A673 (cell line): ENCODE data around the gene P2RX2. TPM values are rescaled to one million over a fixed set of nuclear protein-coding genes. Genes with fewer than 3 reads are reported as not detected.

ENCODE experiments used
- BruUV-seq: library from RNA; stranded (reverse); fragments of 400-500 nt; replicated peaks from 2 replicates; lab custom pipeline; 2021; lab: Mats Ljungman, UMichigan
- CTCF ChIA-PET: fragments of 300-600 bp; sonication (Branson Sonifier 250); formaldehyde crosslinking; loops from one replicate; lab custom pipeline; 2022; ENCODE audit warnings: antibody characterized with exemption; lab: Charles Lee
- POLR2A ChIA-PET: fragments of 300-600 bp; sonication (Branson Sonifier 250); formaldehyde crosslinking; loops from one replicate; lab custom pipeline; 2022; ENCODE audit warnings: antibody characterized with exemption; ENCODE audit not compliant: low non-redundant PET; lab: Charles Lee
- DNase-seq: peaks from one replicate; pipeline ENCODE4 v3.0.0-alpha.2; 2015; ENCODE audit warnings: low spot score
- H3K27ac ChIP-seq: fragments of 200-600 bp; sonication (generic); 2 replicates; pipeline ENCODE4 v1.5.1; 2016; ENCODE audit warnings: mixed run types, low read depth, mild to moderate bottlenecking, mixed read lengths, antibody characterized with exemption, low read length; ENCODE audit not compliant: poor library complexity, severe bottlenecking
- H3K27me3 ChIP-seq: fragments of 200-600 bp; sonication (generic); replicated peaks from 2 replicates; pipeline ENCODE4 v1.6.1; 2017; ENCODE audit warnings: mixed run types, low read depth, mild to moderate bottlenecking, mixed read lengths, antibody characterized with exemption, low read length; ENCODE audit not compliant: insufficient read depth, poor library complexity
- H3K36me3 ChIP-seq: fragments of 200-600 bp; sonication (generic); 2 replicates; pipeline ENCODE4 v1.6.1; 2016; ENCODE audit warnings: mixed run types, mild to moderate bottlenecking, mixed read lengths, antibody characterized with exemption, low read length; ENCODE audit not compliant: insufficient read depth, poor library complexity, severe bottlenecking
- H3K4me1 ChIP-seq: fragments of 200-600 bp; sonication (generic); 2 replicates; pipeline ENCODE4 v1.6.1; 2017; ENCODE audit warnings: mixed run types, mild to moderate bottlenecking, mixed read lengths, antibody characterized with exemption, low read length; ENCODE audit not compliant: insufficient read depth, poor library complexity, severe bottlenecking
- H3K4me3 ChIP-seq: fragments of 200-600 bp; sonication (generic); 2 replicates; pipeline ENCODE4 v1.5.1; 2016; ENCODE audit warnings: low read depth, mixed run types, mild to moderate bottlenecking, mixed read lengths, low read length; ENCODE audit not compliant: poor library complexity, severe bottlenecking
- H3K9me3 ChIP-seq: fragments of 200-600 bp; sonication (generic); 2 replicates; pipeline ENCODE4 v1.6.1; 2016; ENCODE audit warnings: mixed run types, low read depth, mild to moderate bottlenecking, mixed read lengths, antibody characterized with exemption, low read length; ENCODE audit not compliant: poor library complexity, severe bottlenecking
- EZH2 ChIP-seq: fragments of 200-600 bp; sonication (generic); IDR thresholded peaks from 2 replicates; pipeline ENCODE4 v1.6.1; 2017; ENCODE audit warnings: borderline replicate concordance, low read depth, mild to moderate bottlenecking, mixed read lengths, antibody characterized with exemption, low read length; ENCODE audit not compliant: poor library complexity, severe bottlenecking
- intact Hi-C: fragments of 100-400 bp; cut with micrococcal nuclease; formaldehyde crosslinking; loops from one replicate; pipeline ENCODE4 v1.10.0; 2022; ENCODE audit not compliant: unreplicated experiment
- total RNA-seq: library from RNA; stranded (reverse); gene quantifications from 2 replicates; pipeline ENCODE4 v1.2.3, GENCODE V29; 2021
- TF ChIP-seq, protein P1 (sequence below): fragments of 300-800, 200-600 bp; sonication (generic); conservative IDR thresholded peaks from 2 replicates; pipeline ENCODE4 v1.5.1; 2017; ENCODE audit warnings: low read depth, mild to moderate bottlenecking, antibody characterized with exemption, low read length, moderate library complexity, mixed read lengths

P2RX2 gene
- total RNA-seq, 1 experiment from 2014 or later = not detected

DNA sequence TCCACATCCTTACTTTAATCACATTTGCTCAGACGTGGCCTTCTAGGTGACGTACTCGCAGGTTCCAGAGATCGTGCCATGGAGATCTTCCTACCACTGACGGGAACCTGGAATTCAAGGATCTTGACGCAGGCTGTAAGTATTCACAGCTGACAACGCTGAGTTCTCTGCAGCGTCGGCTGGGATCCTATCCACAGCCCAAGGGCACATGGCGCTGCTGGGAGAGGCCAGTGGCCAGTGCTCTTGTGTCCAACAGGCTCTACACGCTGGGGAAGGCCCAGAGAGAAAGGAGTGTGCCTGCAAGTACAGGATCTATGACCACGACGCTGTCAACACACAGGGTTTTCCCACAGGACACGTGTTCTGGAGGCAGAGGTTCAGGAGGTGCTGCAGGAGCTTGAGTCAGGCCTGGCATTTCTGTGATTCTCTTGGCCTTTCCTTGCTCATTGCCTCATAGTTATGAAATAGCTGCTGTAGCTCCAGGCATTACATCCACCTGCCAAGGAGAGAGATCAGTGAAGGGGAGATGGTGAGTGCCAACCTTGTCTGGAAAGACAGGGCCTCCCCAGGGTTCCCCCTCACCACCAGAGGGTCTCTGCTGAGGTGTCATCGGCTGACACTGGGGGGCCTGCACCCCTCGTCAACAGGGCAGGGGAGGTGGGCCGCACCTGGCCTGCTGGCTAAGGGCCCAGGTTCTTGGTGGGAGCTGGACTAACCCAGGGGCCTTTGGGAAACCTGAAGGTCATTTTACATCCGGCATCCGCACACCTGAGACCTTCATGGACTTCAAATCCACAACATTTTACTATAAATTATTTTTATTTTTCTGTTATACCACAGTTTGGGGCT, 29.5 kb upstream of the P2RX2 start:
- Histone ChIP-seq H3K9me3 (no peaks in the 10 kb centered on the region), H3K4me1 (no peaks in the 10 kb centered on the region), H3K27ac (no peak overlapping the region), H3K4me3 (no peak overlapping the region), H3K27me3 (no peaks in the 10 kb centered on the region), H3K36me3 (peaks cover 4% of the 10 kb centered on the region)
- BruUV-seq = no TSS peak
- TF ChIP-seq EZH2 = no peak
- TF ChIP-seq, protein P1, sequence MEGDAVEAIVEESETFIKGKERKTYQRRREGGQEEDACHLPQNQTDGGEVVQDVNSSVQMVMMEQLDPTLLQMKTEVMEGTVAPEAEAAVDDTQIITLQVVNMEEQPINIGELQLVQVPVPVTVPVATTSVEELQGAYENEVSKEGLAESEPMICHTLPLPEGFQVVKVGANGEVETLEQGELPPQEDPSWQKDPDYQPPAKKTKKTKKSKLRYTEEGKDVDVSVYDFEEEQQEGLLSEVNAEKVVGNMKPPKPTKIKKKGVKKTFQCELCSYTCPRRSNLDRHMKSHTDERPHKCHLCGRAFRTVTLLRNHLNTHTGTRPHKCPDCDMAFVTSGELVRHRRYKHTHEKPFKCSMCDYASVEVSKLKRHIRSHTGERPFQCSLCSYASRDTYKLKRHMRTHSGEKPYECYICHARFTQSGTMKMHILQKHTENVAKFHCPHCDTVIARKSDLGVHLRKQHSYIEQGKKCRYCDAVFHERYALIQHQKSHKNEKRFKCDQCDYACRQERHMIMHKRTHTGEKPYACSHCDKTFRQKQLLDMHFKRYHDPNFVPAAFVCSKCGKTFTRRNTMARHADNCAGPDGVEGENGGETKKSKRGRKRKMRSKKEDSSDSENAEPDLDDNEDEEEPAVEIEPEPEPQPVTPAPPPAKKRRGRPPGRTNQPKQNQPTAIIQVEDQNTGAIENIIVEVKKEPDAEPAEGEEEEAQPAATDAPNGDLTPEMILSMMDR = no peak
- CTCF ChIA-PET = no interaction called here
- DNase-seq = no peak
- POLR2A ChIA-PET = no interaction called here
- intact Hi-C loops = no loop called here

DNA sequence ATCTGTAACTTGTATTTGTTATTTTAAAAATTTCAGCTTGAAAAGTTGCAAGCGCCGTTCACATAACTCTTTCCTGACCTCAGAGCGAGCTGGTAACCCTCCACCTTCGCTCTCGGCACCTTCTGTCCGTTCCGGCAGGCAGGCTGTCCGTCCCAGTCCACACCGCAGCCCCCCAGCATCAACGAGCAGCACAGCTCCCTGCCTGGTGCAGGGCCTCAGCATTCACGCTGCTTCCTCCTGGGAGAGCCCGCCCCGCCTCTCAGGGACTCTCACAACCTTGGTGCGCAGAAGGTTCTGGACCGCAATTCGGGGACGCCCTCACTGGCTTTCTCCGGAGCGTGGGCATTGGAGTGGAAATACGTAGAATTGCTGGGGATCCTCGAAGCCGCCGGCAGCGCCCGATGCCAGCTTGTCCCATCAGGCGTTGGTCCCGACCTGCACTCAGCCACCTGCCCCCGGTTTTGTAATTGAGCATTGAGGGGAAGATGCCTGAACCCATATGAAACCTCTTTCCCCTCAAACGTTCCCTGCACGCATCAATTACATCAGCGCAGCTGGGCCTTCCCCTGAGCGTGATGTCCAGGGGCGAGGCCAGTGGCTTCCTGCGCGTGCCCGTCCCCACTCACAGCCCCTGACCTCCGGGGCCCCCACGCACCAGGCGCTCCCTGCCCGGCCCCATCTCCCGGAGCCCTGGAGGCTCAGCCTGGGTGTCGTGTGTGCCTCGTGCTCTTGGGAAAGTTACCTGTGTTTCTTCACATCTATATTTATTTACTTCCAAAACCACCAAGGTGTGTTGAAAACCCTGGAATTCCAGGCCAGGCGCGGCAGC, 27.3 kb upstream of the P2RX2 start:
- TF ChIP-seq, protein P1 = no peak
- no peak for TF ChIP-seq EZH2

DNA sequence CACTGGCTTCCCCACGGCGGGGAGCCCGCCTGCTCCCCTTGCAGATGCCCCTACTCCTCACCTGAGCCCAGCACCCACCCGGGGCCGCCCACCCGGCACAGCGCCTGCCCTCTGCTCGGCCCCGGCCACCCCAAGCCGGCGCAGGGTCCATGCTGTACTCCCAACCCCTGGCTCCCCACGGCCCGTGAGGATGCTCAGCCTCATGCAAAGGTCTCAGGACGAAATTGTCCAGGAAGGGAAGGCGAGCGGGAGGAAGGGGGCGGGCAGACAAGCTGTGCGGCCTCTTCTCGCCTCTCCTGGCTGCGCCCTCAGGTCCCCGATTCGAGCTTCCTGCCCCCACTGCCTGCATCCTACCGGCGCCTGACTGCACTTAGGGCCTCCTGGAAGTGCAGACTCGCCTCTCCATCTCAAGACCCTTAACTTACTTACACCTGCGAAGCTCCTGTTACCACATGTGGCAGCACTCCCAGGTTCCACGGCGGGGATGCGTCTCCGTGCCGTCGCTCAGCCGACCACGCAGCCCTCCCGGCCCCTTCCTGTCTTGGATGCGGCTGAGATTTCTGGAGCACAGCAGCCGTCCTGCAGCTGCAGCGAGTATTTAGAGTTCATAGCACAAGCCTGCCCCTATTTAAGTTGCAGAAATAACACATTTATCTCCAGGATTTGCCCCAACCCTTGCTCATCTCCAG, 26.1 kb upstream of the P2RX2 start:
- no peaks in the 10 kb centered on the region for H3K36me3 ChIP-seq
- TF ChIP-seq, protein P1 = no peak
- no peak for TF ChIP-seq EZH2
- BruUV-seq = no TSS peak
- no peaks in the 10 kb centered on the region for H3K9me3 ChIP-seq
- DNase-seq = no peak
- intact Hi-C loops = no loop called here
- POLR2A ChIA-PET = no interaction called here
- CTCF ChIA-PET = no interaction called here
- no peak overlapping the region for H3K27ac ChIP-seq
- no peak overlapping the region for H3K4me3 ChIP-seq
- peaks cover 3% of the 10 kb centered on the region for H3K4me1 ChIP-seq
- H3K27me3 ChIP-seq = no peaks in the 10 kb centered on the region

More for the DNA sequence above, 27.3 kb upstream of the P2RX2 start:
- Histone ChIP-seq H3K27ac (no peak overlapping the region), H3K4me1 (no peaks in the 10 kb centered on the region), H3K9me3 (no peaks in the 10 kb centered on the region), H3K27me3 (no peaks in the 10 kb centered on the region), H3K4me3 (no peak overlapping the region), H3K36me3 (no peaks in the 10 kb centered on the region)
- intact Hi-C loops = no loop called here
- ChIA-PET POLR2A (interaction anchor here (0.6 to 0.7 kb wide), 2 partner anchors 31 to 453 kb away, joined by 3 to 11 read pairs; no protein-coding TSS in a partner anchor), CTCF (no interaction called here)
- BruUV-seq = no TSS peak
- DNase-seq = no peak
